ENCODE data around the gene CASP7. TPM values are rescaled to one million over a fixed set of nuclear protein-coding genes. Genes with fewer than 3 reads are reported as not detected.

Gene CASP7
- total RNA-seq (2022) (22.7 and 23.7 TPM in 2 replicates), Bru-seq, nascent RNA (percentile 69 among the genes with signal in this experiment), BruChase-seq, experiment 1, labeled RNA remaining after a 6-hour chase (percentile 52 among the genes with signal in this experiment), BruChase-seq, experiment 2, labeled RNA remaining after a 2-hour chase (percentile 58 among the genes with signal in this experiment)
- long read RNA-seq, transcript CASP7-203 (7 exons, 2,377 nt) = major isoform, 13 of 29 reads
- long read RNA-seq, transcript CASP7-211 (7 exons, 2,467 nt) = minor isoform, 9 of 29 reads
- long read RNA-seq, partial matches to known transcripts = 2 of 29 reads
- long read RNA-seq, other reads (novel, unspliced or antisense) = 4 of 29 reads

GRCh38 chr10:113679463-113680189 lies at the start of gene CASP7:
Gene CASP7, plus strand, starts transcription at chr10:113679912. Its CDS starts 17,582 bp downstream, at chr10:113697494.
- CTCF ChIA-PET = interaction anchor here (0.7 to 1.2 kb wide), 4 partner anchors 274 to 1567 kb away, joined by 3 to 5 read pairs (median 3); no protein-coding TSS in a partner anchor
- Mint-ChIP-seq H3K4me1 (ENCODE audit: low read depth, unreplicated experiment) (peaks cover 9% of the 10 kb centered on the region), H3K4me3 (ENCODE audit: low read depth, unreplicated experiment) (peak within 1 kb of the TSS; percentile 97)

GRCh38 chr10:113630929-113631533 lies 48.7 kb upstream of the CASP7 start:
- CTCF ChIA-PET = interaction anchor here (0.6 kb wide), 1 partner anchor 1386 kb away, joined by 3 read pairs; no protein-coding TSS in a partner anchor
- no peak for TF ChIP-seq CTCF (IDR thresholded peaks at IDR 0.05; ENCODE audit: unreplicated experiment)
- Mint-ChIP-seq H3K36me3 (ENCODE audit: insufficient read depth, unreplicated experiment) (no peaks in the 10 kb centered on the region), H3K27me3 (ENCODE audit: unreplicated experiment) (peaks cover 59% of the 10 kb centered on the region), H3K9me3 (ENCODE audit: low read depth, unreplicated experiment) (no peaks in the 10 kb centered on the region), H3K27ac (ENCODE audit: unreplicated experiment) (no peak overlapping the region), H3K4me1 (ENCODE audit: low read depth, unreplicated experiment) (no peaks in the 10 kb centered on the region), H3K4me3 (ENCODE audit: low read depth, unreplicated experiment) (no peak overlapping the region)
- BruUV-seq (replicated peaks) = no TSS peak
- intact Hi-C loops (cut with micrococcal nuclease; ENCODE audit: unreplicated experiment) = no loop called here
- DNase-seq = no peak

More at GRCh38 chr10:113679463-113680189, at the start of gene CASP7:
- Mint-ChIP-seq H3K27ac (ENCODE audit: unreplicated experiment) (peak within 1 kb of the TSS; percentile 76), H3K36me3 (ENCODE audit: insufficient read depth, unreplicated experiment) (peaks cover 26% of the 10 kb centered on the region), H3K27me3 (ENCODE audit: unreplicated experiment) (no peaks in the 10 kb centered on the region), H3K9me3 (ENCODE audit: low read depth, unreplicated experiment) (no peaks in the 10 kb centered on the region)
- intact Hi-C loops (cut with micrococcal nuclease; ENCODE audit: unreplicated experiment) = no loop called here
- TF ChIP-seq CTCF (IDR thresholded peaks at IDR 0.05; ENCODE audit: unreplicated experiment) = no peak
- BruUV-seq (replicated peaks) = no TSS peak
- peak; percentile 76 for DNase-seq

GRCh38 chr10:113631684-113632367 lies 47.9 kb upstream of the CASP7 start:
- intact Hi-C loops (cut with micrococcal nuclease; ENCODE audit: unreplicated experiment) = no loop called here
- Mint-ChIP-seq H3K36me3 (ENCODE audit: insufficient read depth, unreplicated experiment) (no peaks in the 10 kb centered on the region), H3K9me3 (ENCODE audit: low read depth, unreplicated experiment) (no peaks in the 10 kb centered on the region), H3K4me1 (ENCODE audit: low read depth, unreplicated experiment) (no peaks in the 10 kb centered on the region), H3K4me3 (ENCODE audit: low read depth, unreplicated experiment) (no peak overlapping the region), H3K27ac (ENCODE audit: unreplicated experiment) (no peak overlapping the region), H3K27me3 (ENCODE audit: unreplicated experiment) (peaks cover 59% of the 10 kb centered on the region)
- no peak for DNase-seq
- no TSS peak for BruUV-seq (replicated peaks)
- CTCF ChIA-PET = no interaction called here
- no peak for TF ChIP-seq CTCF (IDR thresholded peaks at IDR 0.05; ENCODE audit: unreplicated experiment)

GRCh38 chr10:113639966-113640365 lies 39.7 kb upstream of the CASP7 start:
- Mint-ChIP-seq H3K4me3 (ENCODE audit: low read depth, unreplicated experiment) (no peak overlapping the region), H3K4me1 (ENCODE audit: low read depth, unreplicated experiment) (no peaks in the 10 kb centered on the region), H3K27me3 (ENCODE audit: unreplicated experiment) (peaks cover 64% of the 10 kb centered on the region), H3K36me3 (ENCODE audit: insufficient read depth, unreplicated experiment) (no peaks in the 10 kb centered on the region), H3K9me3 (ENCODE audit: low read depth, unreplicated experiment) (no peaks in the 10 kb centered on the region), H3K27ac (ENCODE audit: unreplicated experiment) (no peak overlapping the region)
- CTCF ChIA-PET = no interaction called here
- no peak for DNase-seq
- no TSS peak for BruUV-seq (replicated peaks)
- TF ChIP-seq CTCF (IDR thresholded peaks at IDR 0.05; ENCODE audit: unreplicated experiment) = no peak
- intact Hi-C loops (cut with micrococcal nuclease; ENCODE audit: unreplicated experiment) = no loop called here
